Dendritic cell treated with granulocyte-macrophage colony-stimulating factor and Interleukin-4, amounts not matched to agents 40 ng/mL and 50 ng/mL, for 4 days (primary cell): Measurements from ENCODE around the gene TMEM186.
"Not testable (repeated sequence)": the region's sequence is repeated elsewhere in the genome, so short reads cannot be mapped to it uniquely, and the experiment has no call there.

Experiments
- H3K27ac Mint-ChIP-seq: one replicate; pipeline ENCODE4 v1.8.0; 2022; ENCODE audit warnings: mild to moderate bottlenecking, mixed read lengths
- H3K27me3 Mint-ChIP-seq: one replicate; pipeline ENCODE4 v1.8.0; 2022; ENCODE audit warnings: mild to moderate bottlenecking, mixed read lengths
- H3K36me3 Mint-ChIP-seq: one replicate; pipeline ENCODE4 v1.8.0; 2022; ENCODE audit warnings: low read depth, mixed read lengths
- H3K4me1 Mint-ChIP-seq: one replicate; pipeline ENCODE4 v1.8.0; 2022; ENCODE audit warnings: low read depth, mixed read lengths
- H3K4me3 Mint-ChIP-seq: one replicate; pipeline ENCODE4 v1.8.0; 2022; ENCODE audit warnings: mild to moderate bottlenecking, moderate library complexity, mixed read lengths
- H3K9me3 Mint-ChIP-seq: one replicate; pipeline ENCODE4 v1.8.0; 2022; ENCODE audit warnings: mixed read lengths
- intact Hi-C: fragments of 100-400 bp; cut with micrococcal nuclease; formaldehyde crosslinking; loops from one replicate; pipeline ENCODE4 v1.15.0; 2022

TMEM186 gene

GRCh38 chr16:8822403-8822802 lies 25.0 kb upstream of the TMEM186 start:
- Mint-ChIP-seq H3K4me3 (no peak overlapping the region), H3K27me3 (no peaks in the 10 kb centered on the region), H3K27ac (no peak overlapping the region), H3K4me1 (peaks cover 24% of the 10 kb centered on the region), H3K9me3 (no peaks in the 10 kb centered on the region), H3K36me3 (peaks cover 69% of the 10 kb centered on the region)
- intact Hi-C loops: no loop called here

GRCh38 chr16:8819411-8820034 lies 22.1 kb upstream of the TMEM186 start:
- Mint-ChIP-seq H3K27ac (peak overlapping the region; percentile 17), H3K27me3 (no peaks in the 10 kb centered on the region), H3K4me3 (no peak overlapping the region), H3K4me1 (peaks cover 24% of the 10 kb centered on the region), H3K36me3 (peaks cover 87% of the 10 kb centered on the region), H3K9me3 (no peaks in the 10 kb centered on the region)
- intact Hi-C loops: no loop called here

- no peaks in the 10 kb centered on the region for H3K9me3 Mint-ChIP-seq
- peaks cover 95% of the 10 kb centered on the region for H3K36me3 Mint-ChIP-seq
- peaks cover 24% of the 10 kb centered on the region for H3K4me1 Mint-ChIP-seq
- peak overlapping the region; percentile 17 for H3K27ac Mint-ChIP-seq
- H3K4me3 Mint-ChIP-seq: no peak overlapping the region
- no peaks in the 10 kb centered on the region for H3K27me3 Mint-ChIP-seq
- intact Hi-C loops: no loop called here
Observed at GRCh38 chr16:8818504-8819270, 21.2 kb upstream of the TMEM186 start.

GRCh38 chr16:8816967-8817655 lies 19.7 kb upstream of the TMEM186 start:
- H3K27me3 Mint-ChIP-seq: no peaks in the 10 kb centered on the region
- no peak overlapping the region for H3K4me3 Mint-ChIP-seq
- no peak overlapping the region for H3K27ac Mint-ChIP-seq
- no peaks in the 10 kb centered on the region for H3K9me3 Mint-ChIP-seq
- H3K4me1 Mint-ChIP-seq: peaks cover 22% of the 10 kb centered on the region
- intact Hi-C loops: no loop called here
- peaks cover 98% of the 10 kb centered on the region for H3K36me3 Mint-ChIP-seq

GRCh38 chr16:8814095-8814806 lies 16.8 kb upstream of the TMEM186 start:
- H3K36me3 Mint-ChIP-seq: peaks cover 98% of the 10 kb centered on the region
- H3K4me1 Mint-ChIP-seq: peaks cover 11% of the 10 kb centered on the region
- no peak overlapping the region for H3K27ac Mint-ChIP-seq
- H3K4me3 Mint-ChIP-seq: no peak overlapping the region
- intact Hi-C loops: no loop called here
- H3K27me3 Mint-ChIP-seq: no peaks in the 10 kb centered on the region
- no peaks in the 10 kb centered on the region for H3K9me3 Mint-ChIP-seq

GRCh38 chr16:8812162-8812843 lies 14.9 kb upstream of the TMEM186 start:
- H3K36me3 Mint-ChIP-seq: peaks cover 100% of the 10 kb centered on the region
- H3K27me3 Mint-ChIP-seq: no peaks in the 10 kb centered on the region
- no peak overlapping the region for H3K4me3 Mint-ChIP-seq
- no peak overlapping the region for H3K27ac Mint-ChIP-seq
- intact Hi-C loops: no loop called here
- no peaks in the 10 kb centered on the region for H3K9me3 Mint-ChIP-seq
- no peaks in the 10 kb centered on the region for H3K4me1 Mint-ChIP-seq

- peaks cover 100% of the 10 kb centered on the region for H3K36me3 Mint-ChIP-seq
- H3K4me3 Mint-ChIP-seq: no peak overlapping the region
Observed at GRCh38 chr16:8808613-8809353, 11.3 kb upstream of the TMEM186 start.

GRCh38 chr16:8808009-8808408 lies 10.6 kb upstream of the TMEM186 start:
- no peak overlapping the region for H3K4me3 Mint-ChIP-seq
- no peaks in the 10 kb centered on the region for H3K4me1 Mint-ChIP-seq
- H3K9me3 Mint-ChIP-seq: no peaks in the 10 kb centered on the region
- no peaks in the 10 kb centered on the region for H3K27me3 Mint-ChIP-seq
- peaks cover 100% of the 10 kb centered on the region for H3K36me3 Mint-ChIP-seq
- H3K27ac Mint-ChIP-seq: no peak overlapping the region
- intact Hi-C loops: no loop called here

More at GRCh38 chr16:8808613-8809353, 11.3 kb upstream of the TMEM186 start:
- Mint-ChIP-seq H3K4me1 (no peaks in the 10 kb centered on the region), H3K27me3 (no peaks in the 10 kb centered on the region), H3K27ac (no peak overlapping the region), H3K9me3 (no peaks in the 10 kb centered on the region)
- intact Hi-C loops: no loop called here

- Mint-ChIP-seq H3K4me3 (no peak overlapping the region), H3K36me3 (peaks cover 100% of the 10 kb centered on the region), H3K4me1 (no peaks in the 10 kb centered on the region), H3K27ac (no peak overlapping the region), H3K27me3 (no peaks in the 10 kb centered on the region), H3K9me3 (no peaks in the 10 kb centered on the region)
- intact Hi-C loops: no loop called here
Observed at GRCh38 chr16:8807189-8807588, 9.8 kb upstream of the TMEM186 start.

GRCh38 chr16:8806272-8806983 lies 9.0 kb upstream of the TMEM186 start:
- Mint-ChIP-seq H3K9me3 (no peaks in the 10 kb centered on the region), H3K36me3 (peaks cover 100% of the 10 kb centered on the region), H3K4me1 (no peaks in the 10 kb centered on the region), H3K27ac (no peak overlapping the region), H3K4me3 (no peak overlapping the region), H3K27me3 (no peaks in the 10 kb centered on the region)
- intact Hi-C loops: no loop called here

- H3K36me3 Mint-ChIP-seq: peaks cover 92% of the 10 kb centered on the region
- H3K4me1 Mint-ChIP-seq: peaks cover 3% of the 10 kb centered on the region
- no peak overlapping the region for H3K4me3 Mint-ChIP-seq
- intact Hi-C loops: no loop called here
- H3K27ac Mint-ChIP-seq: no peak overlapping the region
- H3K27me3 Mint-ChIP-seq: no peaks in the 10 kb centered on the region
- no peaks in the 10 kb centered on the region for H3K9me3 Mint-ChIP-seq
Observed at GRCh38 chr16:8804313-8804712, 6.9 kb upstream of the TMEM186 start.

GRCh38 chr16:8803733-8804132 lies 6.3 kb upstream of the TMEM186 start:
- H3K27ac Mint-ChIP-seq, H3K9me3 Mint-ChIP-seq, intact Hi-C loops, H3K27me3 Mint-ChIP-seq, H3K4me1 Mint-ChIP-seq, H3K4me3 Mint-ChIP-seq: not testable (repeated sequence)
- H3K36me3 Mint-ChIP-seq: peaks cover 86% of the 10 kb centered on the region
